Measurements from ENCODE around the gene LKAAEAR1. TPM values are rescaled to one million over a fixed set of nuclear protein-coding genes. Genes with fewer than 3 reads are reported as not detected.

Gene LKAAEAR1
- total RNA-seq, 1 donor from 2014 or later: not detected

DNA sequence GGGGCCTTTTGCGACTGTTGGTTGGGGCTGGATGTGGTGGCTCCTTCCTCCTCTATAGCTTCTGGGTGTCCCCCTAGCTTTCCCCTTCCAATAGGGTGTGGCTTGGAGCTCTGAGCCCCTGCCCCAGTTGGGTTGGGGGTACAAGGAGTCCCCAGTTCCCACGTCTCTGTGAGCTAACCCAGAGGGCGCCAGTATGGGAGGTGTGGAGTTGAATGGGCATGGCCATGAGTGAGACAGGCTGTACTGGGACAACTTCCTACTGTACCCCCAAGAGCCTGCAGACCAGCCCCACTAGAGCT lies 47.0 kb downstream of the LKAAEAR1 start:
- peaks cover 15% of the 10 kb centered on the region for H3K9me3 Mint-ChIP-seq (ENCODE audit: unreplicated experiment)
- TF ChIP-seq, protein P1, sequence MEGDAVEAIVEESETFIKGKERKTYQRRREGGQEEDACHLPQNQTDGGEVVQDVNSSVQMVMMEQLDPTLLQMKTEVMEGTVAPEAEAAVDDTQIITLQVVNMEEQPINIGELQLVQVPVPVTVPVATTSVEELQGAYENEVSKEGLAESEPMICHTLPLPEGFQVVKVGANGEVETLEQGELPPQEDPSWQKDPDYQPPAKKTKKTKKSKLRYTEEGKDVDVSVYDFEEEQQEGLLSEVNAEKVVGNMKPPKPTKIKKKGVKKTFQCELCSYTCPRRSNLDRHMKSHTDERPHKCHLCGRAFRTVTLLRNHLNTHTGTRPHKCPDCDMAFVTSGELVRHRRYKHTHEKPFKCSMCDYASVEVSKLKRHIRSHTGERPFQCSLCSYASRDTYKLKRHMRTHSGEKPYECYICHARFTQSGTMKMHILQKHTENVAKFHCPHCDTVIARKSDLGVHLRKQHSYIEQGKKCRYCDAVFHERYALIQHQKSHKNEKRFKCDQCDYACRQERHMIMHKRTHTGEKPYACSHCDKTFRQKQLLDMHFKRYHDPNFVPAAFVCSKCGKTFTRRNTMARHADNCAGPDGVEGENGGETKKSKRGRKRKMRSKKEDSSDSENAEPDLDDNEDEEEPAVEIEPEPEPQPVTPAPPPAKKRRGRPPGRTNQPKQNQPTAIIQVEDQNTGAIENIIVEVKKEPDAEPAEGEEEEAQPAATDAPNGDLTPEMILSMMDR (IDR thresholded peaks at IDR 0.05; ENCODE audit: partially characterized antibody, unreplicated experiment): no peak
- no peak overlapping the region for H3K4me3 Mint-ChIP-seq (ENCODE audit: unreplicated experiment)

DNA sequence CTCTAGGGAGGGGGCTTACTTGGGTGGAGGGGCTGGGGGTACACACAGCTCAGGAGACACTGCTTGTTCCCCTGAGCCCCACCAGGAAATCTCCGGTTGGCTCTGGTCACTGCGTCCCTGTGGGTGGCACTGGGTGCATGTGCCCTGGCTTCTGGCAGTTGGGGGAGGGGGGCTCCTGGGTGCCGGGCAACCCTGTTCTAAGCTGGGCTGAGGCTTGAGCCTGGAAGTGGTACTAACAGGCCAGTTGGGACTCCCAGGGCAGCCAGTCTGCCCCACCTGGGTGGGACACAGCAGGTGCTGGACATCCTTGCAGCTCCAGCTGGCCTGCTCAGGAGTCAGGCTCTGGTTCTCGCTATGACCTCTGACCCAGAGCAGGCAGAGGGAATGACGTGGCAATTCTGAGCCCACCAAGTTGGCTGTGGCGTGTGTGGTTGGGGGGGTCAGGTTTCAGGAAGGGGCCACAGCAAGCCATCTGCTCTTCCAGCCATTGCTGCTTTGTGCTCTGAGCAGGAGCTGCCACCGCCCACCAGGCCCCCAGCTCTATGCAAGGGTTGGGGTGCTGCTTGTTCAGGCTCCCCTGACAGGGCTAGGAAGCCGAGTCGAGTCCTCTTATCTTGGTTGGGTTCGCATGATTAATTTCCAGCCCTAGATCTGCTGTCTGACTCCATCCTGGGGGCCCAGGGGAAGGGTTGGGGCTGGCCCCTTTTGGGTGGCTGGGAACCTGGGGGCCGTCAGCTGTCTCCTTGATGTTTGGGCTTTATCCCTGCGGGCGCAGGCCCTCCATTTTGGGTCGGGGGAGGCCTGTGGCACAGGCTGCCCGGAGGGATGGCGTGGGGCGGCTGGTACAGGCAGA lies 47.6 kb downstream of the LKAAEAR1 start:
- Mint-ChIP-seq H3K27me3 (ENCODE audit: unreplicated experiment) (peaks cover 10% of the 10 kb centered on the region), H3K4me3 (ENCODE audit: unreplicated experiment) (no peak overlapping the region), H3K9me3 (ENCODE audit: unreplicated experiment) (peaks cover 15% of the 10 kb centered on the region), H3K27ac (ENCODE audit: unreplicated experiment) (no peak overlapping the region), H3K4me1 (ENCODE audit: low read depth, unreplicated experiment) (peaks cover 24% of the 10 kb centered on the region), H3K36me3 (ENCODE audit: unreplicated experiment) (no peaks in the 10 kb centered on the region)
- TF ChIP-seq, protein P1 (IDR thresholded peaks at IDR 0.05; ENCODE audit: partially characterized antibody, unreplicated experiment): no peak
- DNase-seq: no peak

More for the DNA sequence above, 47.0 kb downstream of the LKAAEAR1 start:
- H3K4me1 Mint-ChIP-seq (ENCODE audit: low read depth, unreplicated experiment): peaks cover 24% of the 10 kb centered on the region
- no peak for DNase-seq
- H3K27ac Mint-ChIP-seq (ENCODE audit: unreplicated experiment): no peak overlapping the region
- peaks cover 10% of the 10 kb centered on the region for H3K27me3 Mint-ChIP-seq (ENCODE audit: unreplicated experiment)
- H3K36me3 Mint-ChIP-seq (ENCODE audit: unreplicated experiment): no peaks in the 10 kb centered on the region

DNA sequence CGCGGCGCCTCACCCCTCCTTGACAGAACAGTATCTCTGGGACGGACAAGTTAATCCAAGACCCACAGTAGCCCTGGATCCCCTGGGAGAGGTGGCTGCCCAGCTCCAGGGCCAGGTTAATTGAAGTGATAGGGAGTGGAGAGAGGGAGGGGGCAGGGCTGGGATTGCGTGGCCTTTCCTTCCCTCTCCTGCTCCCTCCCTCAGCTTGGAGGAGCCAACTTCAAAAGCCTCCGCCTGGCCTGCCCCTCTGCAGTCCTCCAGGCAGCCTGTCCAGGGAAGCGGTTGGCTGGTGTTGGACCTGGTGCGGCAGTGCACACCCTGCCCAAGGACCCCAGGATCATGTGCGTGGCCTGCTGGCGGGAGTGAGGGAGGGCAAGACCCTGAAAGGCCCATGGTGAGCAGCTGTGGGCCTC lies 48.3 kb downstream of the LKAAEAR1 start, which contains the start of gene C20orf204:
C20orf204 (plus strand) TSS at position 250 of the 413 bp plus-strand sequence; CDS start at position 392, 142 bp downstream.
- TF ChIP-seq, protein P1 (IDR thresholded peaks at IDR 0.05; ENCODE audit: partially characterized antibody, unreplicated experiment): no peak
- Mint-ChIP-seq H3K27me3 (ENCODE audit: unreplicated experiment) (peaks cover 8% of the 10 kb centered on the region), H3K4me3 (ENCODE audit: unreplicated experiment) (no peak within 1 kb of the TSS), H3K36me3 (ENCODE audit: unreplicated experiment) (no peaks in the 10 kb centered on the region), H3K4me1 (ENCODE audit: low read depth, unreplicated experiment) (peaks cover 23% of the 10 kb centered on the region), H3K9me3 (ENCODE audit: unreplicated experiment) (peaks cover 15% of the 10 kb centered on the region), H3K27ac (ENCODE audit: unreplicated experiment) (no peak within 1 kb of the TSS)
- DNase-seq: no peak

DNA sequence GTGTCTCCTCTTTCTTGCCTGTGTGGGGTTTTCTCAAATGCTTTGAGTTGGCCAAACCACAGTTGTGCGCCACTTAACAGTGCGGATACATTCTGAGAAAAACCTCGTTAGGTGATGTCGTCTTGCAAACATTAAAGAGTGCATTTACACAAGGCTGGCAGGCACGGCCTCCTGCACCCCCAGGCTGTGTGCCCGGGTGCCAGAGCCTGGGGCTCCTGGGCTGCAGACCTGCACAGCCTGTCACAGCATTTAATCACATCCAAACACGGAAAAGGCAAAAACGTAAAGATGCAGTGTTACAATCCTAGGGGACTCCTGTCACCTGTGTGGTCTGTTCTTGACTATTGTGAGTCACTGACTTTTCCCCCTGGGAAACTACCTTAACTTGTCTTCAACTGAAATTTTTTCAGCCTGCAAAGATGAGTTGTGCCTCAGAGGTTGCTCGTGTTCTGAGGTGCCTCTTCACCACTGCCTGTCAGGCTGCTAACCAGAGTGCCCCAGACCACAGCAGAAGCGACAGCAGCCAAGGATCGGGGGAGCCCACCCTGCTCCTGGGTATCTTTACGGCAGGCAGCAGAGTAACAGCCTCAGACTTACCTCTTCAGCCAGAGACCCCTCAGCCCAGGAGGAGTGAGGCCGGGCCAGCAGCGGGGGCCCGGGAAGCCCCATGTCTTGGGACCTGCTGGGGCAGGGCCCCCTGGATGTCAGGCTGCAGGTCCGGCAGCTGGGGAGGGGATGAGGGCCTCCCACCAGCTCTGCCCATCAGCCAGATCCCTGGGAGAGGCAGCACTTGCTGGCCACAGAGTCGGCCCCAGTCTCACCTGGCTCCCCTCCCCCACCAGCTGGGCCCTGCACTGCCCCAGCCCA lies 48.9 kb downstream of the LKAAEAR1 start:
- TF ChIP-seq, protein P1 (IDR thresholded peaks at IDR 0.05; ENCODE audit: partially characterized antibody, unreplicated experiment): no peak
- H3K4me3 Mint-ChIP-seq (ENCODE audit: unreplicated experiment): no peak overlapping the region
- H3K27ac Mint-ChIP-seq (ENCODE audit: unreplicated experiment): no peak overlapping the region
- DNase-seq: no peak
- no peaks in the 10 kb centered on the region for H3K36me3 Mint-ChIP-seq (ENCODE audit: unreplicated experiment)
- peaks cover 23% of the 10 kb centered on the region for H3K4me1 Mint-ChIP-seq (ENCODE audit: low read depth, unreplicated experiment)
- H3K9me3 Mint-ChIP-seq (ENCODE audit: unreplicated experiment): peaks cover 15% of the 10 kb centered on the region
- H3K27me3 Mint-ChIP-seq (ENCODE audit: unreplicated experiment): peaks cover 8% of the 10 kb centered on the region

Measured in glutamatergic neuron (in vitro differentiated cells).